ENCODE data around the gene FAM181B. TPM values are rescaled to one million over a fixed set of nuclear protein-coding genes. Genes with fewer than 3 reads are reported as not detected.

Gene FAM181B
- total and polyA plus RNA-seq, 8 donors, result 0.46 to 0.67 (median 0.50) TPM

GRCh38 chr11:82711648-82712047, 22.0 kb downstream of the FAM181B start:
- no peak for ATAC-seq
- intact Hi-C loops (cut with DNase I), result no loop called here
- no peak for FAIRE-seq
- Histone ChIP-seq H3K9me3 (no peaks in the 10 kb centered on the region), H3K27me3 (no peaks in the 10 kb centered on the region), H3K27ac (no peak overlapping the region), H3K4me3 (no peak overlapping the region), H3K36me3 (no peaks in the 10 kb centered on the region), H3K4me1 (no peaks in the 10 kb centered on the region)
- no peak for DNase-seq
- no peak for TF ChIP-seq CTCF (IDR thresholded peaks at IDR 0.05)

DNA sequence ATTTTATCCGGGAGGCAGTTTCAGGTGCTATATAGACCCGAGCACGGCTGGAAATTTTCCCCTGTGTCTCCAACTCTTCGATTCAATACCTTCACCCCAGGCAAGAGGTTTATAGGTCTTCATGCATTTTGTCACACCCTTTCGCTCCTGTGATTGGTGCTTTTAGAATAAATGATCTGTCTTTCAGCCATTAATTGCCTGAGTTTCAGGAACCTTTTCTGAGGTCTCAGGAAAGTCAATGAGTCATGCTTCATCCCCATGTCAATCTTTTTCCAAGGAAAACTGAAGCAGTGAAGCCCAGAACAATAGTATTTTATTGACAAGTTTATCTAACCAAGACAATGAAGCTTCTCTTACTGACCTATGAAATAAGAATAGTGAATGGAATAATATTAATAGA, 29.9 kb downstream of the FAM181B start:
- ATAC-seq, result no peak
- intact Hi-C loops (cut with DNase I), result no loop called here
- 66 to 79% methylated on average over 5 of the region's 5 CpGs for WGBS, 2 donors
- Histone ChIP-seq H3K27me3 (no peaks in the 10 kb centered on the region), H3K27ac (no peak overlapping the region), H3K4me1 (no peaks in the 10 kb centered on the region), H3K9me3 (no peaks in the 10 kb centered on the region), H3K4me3 (no peak overlapping the region), H3K36me3 (no peaks in the 10 kb centered on the region)
- no peak for FAIRE-seq
- TF ChIP-seq CTCF (IDR thresholded peaks at IDR 0.05), result no peak
- DNase-seq, result no peak

- FAIRE-seq, result no peak
- no peaks in the 10 kb centered on the region for H3K27me3 ChIP-seq
- H3K9me3 ChIP-seq, result no peaks in the 10 kb centered on the region
- H3K36me3 ChIP-seq, result no peaks in the 10 kb centered on the region
- DNase-seq, result no peak
- H3K4me1 ChIP-seq, result no peaks in the 10 kb centered on the region
- TF ChIP-seq CTCF (IDR thresholded peaks at IDR 0.05), result no peak
- 82 to 90% methylated on average over 2 of the region's 2 CpGs for WGBS, 2 donors
- ATAC-seq, result no peak
- intact Hi-C loops (cut with DNase I), result no loop called here
- no peak overlapping the region for H3K27ac ChIP-seq
- no peak overlapping the region for H3K4me3 ChIP-seq
These were observed 30.4 kb downstream of the FAM181B start for GRCh38 chr11:82703226-82703625.

- ATAC-seq (peak in 3 of 4 donors; percentile 38 to 61 (median 54)), DNase-seq (peak in 1 of 6 donors; percentile 21), FAIRE-seq (no peak)
- Histone ChIP-seq H3K36me3 (no peaks in the 10 kb centered on the region), H3K27me3 (no peaks in the 10 kb centered on the region), H3K4me1 (no peaks in the 10 kb centered on the region), H3K9me3 (no peaks in the 10 kb centered on the region), H3K4me3 (no peak overlapping the region), H3K27ac (no peak overlapping the region)
- intact Hi-C loops (cut with DNase I), result no loop called here
- WGBS, 2 donors, result 42 to 47% methylated on average over 7 of the region's 7 CpGs
- TF ChIP-seq CTCF (IDR thresholded peaks at IDR 0.05), result peak; percentile 9 to 38 (median 37)
These were observed 31.7 kb downstream of the FAM181B start for GRCh38 chr11:82701847-82702520.

GRCh38 chr11:82698576-82699352, 34.9 kb downstream of the FAM181B start:
- Histone ChIP-seq H3K36me3 (no peaks in the 10 kb centered on the region), H3K4me3 (no peak overlapping the region), H3K9me3 (no peaks in the 10 kb centered on the region), H3K27me3 (peaks cover 0 to 6% (median 0%) of the 10 kb centered on the region in 4 donors), H3K4me1 (no peaks in the 10 kb centered on the region), H3K27ac (no peak overlapping the region)
- 50 to 61% methylated on average over 6 of the region's 6 CpGs for WGBS, 2 donors
- no peak for TF ChIP-seq CTCF (IDR thresholded peaks at IDR 0.05)
- intact Hi-C loops (cut with DNase I), result loop anchor here in 1 of 3 donors (10.0 kb wide), 1 partner anchor 1054 kb away; no protein-coding TSS in a partner anchor
- ATAC-seq (no peak), DNase-seq (no peak), FAIRE-seq (no peak)

All from pancreas (tissue), 10 donors.